DND-41 (cell line): Measurements from ENCODE around the gene MAST4.

Experiments used
- ATAC-seq: fragments of 200-7000 bp; cut with Tn5 transposase; 3 replicates; pipeline ENCODE4 v1.9.1; 2021; ENCODE audit warnings: low read depth; ENCODE audit not compliant: insufficient read depth
- DNase-seq: peaks from one replicate; pipeline ENCODE4 v3.0.0-alpha.2; 2020
- H2AFZ ChIP-seq: 2 replicates; pipeline ENCODE4 v1.6.0; 2012; ENCODE audit warnings: low read depth, low read length
- H3K27ac ChIP-seq: 2 replicates; pipeline ENCODE4 v1.5.1; 2012; ENCODE audit warnings: low read length, inconsistent platforms
- H3K27me3 ChIP-seq: fragments of 200-600 bp; sonication (generic); 2 replicates; pipeline ENCODE4 v1.6.0; 2012; ENCODE audit warnings: low read length, mild to moderate bottlenecking, inconsistent platforms; ENCODE audit not compliant: insufficient read depth, poor library complexity
- H3K36me3 ChIP-seq: 2 replicates; pipeline ENCODE4 v1.5.1; 2012; ENCODE audit warnings: low read length, inconsistent platforms; ENCODE audit not compliant: insufficient read depth
- H3K4me1 ChIP-seq: 2 replicates; pipeline ENCODE4 v1.5.1; 2012; ENCODE audit warnings: mild to moderate bottlenecking, low read length; ENCODE audit not compliant: insufficient read depth
- H3K4me2 ChIP-seq: 2 replicates; pipeline ENCODE4 v1.6.0; 2012; ENCODE audit warnings: mild to moderate bottlenecking, moderate library complexity, low read length, inconsistent platforms; ENCODE audit not compliant: insufficient read depth
- H3K4me3 ChIP-seq, 2 experiments: fragments of 200-600 bp in 1 of 2; shearing (Covaris generic) in 1 of 2; 2 replicates each; pipeline ENCODE4 v1.5.1; 2012 to 2016; ENCODE audit warnings: inconsistent platforms in 2 of 2, low read length in 2 of 2, mild to moderate bottlenecking in 2 of 2, low read depth in 1 of 2, moderate library complexity in 1 of 2
- H3K79me2 ChIP-seq: 2 replicates; pipeline ENCODE4 v1.6.0; 2012; ENCODE audit warnings: low read length, inconsistent platforms; ENCODE audit not compliant: insufficient read depth
- H3K9ac ChIP-seq: 2 replicates; pipeline ENCODE4 v1.6.0; 2012; ENCODE audit warnings: low read depth, mild to moderate bottlenecking, inconsistent platforms, low read length, moderate library complexity
- H3K9me3 ChIP-seq: 2 replicates; pipeline ENCODE4 v1.5.1; 2012; ENCODE audit warnings: low read length, moderate library complexity, mild to moderate bottlenecking, inconsistent platforms; ENCODE audit not compliant: insufficient read depth, severe bottlenecking
- H4K20me1 ChIP-seq: 2 replicates; pipeline ENCODE4 v1.6.0; 2012; ENCODE audit warnings: low read length; ENCODE audit not compliant: insufficient read depth
- CTCF ChIP-seq: IDR thresholded peaks from 2 replicates; pipeline ENCODE4 v1.5.1; 2012; ENCODE audit warnings: borderline replicate concordance, low read length, moderate library complexity, mild to moderate bottlenecking; ENCODE audit not compliant: poor library complexity, severe bottlenecking; ENCODE audit errors: extremely low read depth
- EZH2 ChIP-seq: IDR thresholded peaks from 3 replicates; pipeline ENCODE4 v1.6.1; 2012; ENCODE audit warnings: borderline replicate concordance, low read depth, mild to moderate bottlenecking, moderate library complexity, low read length, inconsistent platforms; ENCODE audit not compliant: severe bottlenecking

MAST4 gene

GRCh38 chr5:67118050-67118620 lies 521.9 kb downstream of the MAST4 start:
- ATAC-seq, result no peak
- no peak for TF ChIP-seq CTCF
- TF ChIP-seq EZH2, result no peak
- no peak overlapping the region for H3K9ac ChIP-seq
- H2AFZ ChIP-seq, result no peak overlapping the region
- no peak overlapping the region for H3K4me2 ChIP-seq
- H4K20me1 ChIP-seq, result no peaks in the 10 kb centered on the region
- peaks cover 17% of the 10 kb centered on the region for H3K36me3 ChIP-seq
- no peaks in the 10 kb centered on the region for H3K9me3 ChIP-seq
- H3K4me1 ChIP-seq, result no peaks in the 10 kb centered on the region
- no peaks in the 10 kb centered on the region for H3K27me3 ChIP-seq
- H3K4me3 ChIP-seq, result no peak overlapping the region
- no peaks in the 10 kb centered on the region for H3K79me2 ChIP-seq
- H3K27ac ChIP-seq, result no peak overlapping the region
- no peak for DNase-seq

GRCh38 chr5:67119010-67119409 lies 522.8 kb downstream of the MAST4 start:
- no peak for DNase-seq

GRCh38 chr5:67120032-67120431 lies 523.8 kb downstream of the MAST4 start:
- H3K36me3 ChIP-seq, result peaks cover 12% of the 10 kb centered on the region; the same call in 1 of the 2 replicates
- TF ChIP-seq CTCF, result no peak
- TF ChIP-seq EZH2, result no peak
- no peaks in the 10 kb centered on the region for H3K4me1 ChIP-seq
- no peak overlapping the region for H2AFZ ChIP-seq
- H3K9ac ChIP-seq, result no peak overlapping the region
- no peak overlapping the region for H3K27ac ChIP-seq
- ATAC-seq, result no peak
- no peak overlapping the region for H3K4me2 ChIP-seq
- H3K79me2 ChIP-seq, result no peaks in the 10 kb centered on the region
- H4K20me1 ChIP-seq, result no peaks in the 10 kb centered on the region
- H3K4me3 ChIP-seq, result no peak overlapping the region
- no peak for DNase-seq
- no peaks in the 10 kb centered on the region for H3K9me3 ChIP-seq
- H3K27me3 ChIP-seq, result no peaks in the 10 kb centered on the region

More at GRCh38 chr5:67119010-67119409, 522.8 kb downstream of the MAST4 start:
- Histone ChIP-seq H3K27ac (no peak overlapping the region), H3K9ac (no peak overlapping the region), H2AFZ (no peak overlapping the region), H3K4me2 (no peak overlapping the region), H4K20me1 (no peaks in the 10 kb centered on the region), H3K36me3 (peaks cover 15% of the 10 kb centered on the region), H3K4me1 (no peaks in the 10 kb centered on the region), H3K79me2 (no peaks in the 10 kb centered on the region), H3K4me3 (no peak overlapping the region), H3K9me3 (no peaks in the 10 kb centered on the region), H3K27me3 (no peaks in the 10 kb centered on the region)
- TF ChIP-seq EZH2, result no peak
- no peak for TF ChIP-seq CTCF
- ATAC-seq, result no peak

- Histone ChIP-seq H3K4me3 (no peak overlapping the region), H3K36me3 (peaks cover 9% of the 10 kb centered on the region; the same call in 1 of the 2 replicates), H3K27me3 (no peaks in the 10 kb centered on the region), H3K9me3 (no peaks in the 10 kb centered on the region), H3K4me2 (no peak overlapping the region), H3K27ac (no peak overlapping the region), H3K4me1 (no peaks in the 10 kb centered on the region), H3K9ac (no peak overlapping the region), H2AFZ (no peak overlapping the region), H3K79me2 (no peaks in the 10 kb centered on the region), H4K20me1 (no peaks in the 10 kb centered on the region)
- DNase-seq (no peak), ATAC-seq (no peak)
- no peak for TF ChIP-seq EZH2
- no peak for TF ChIP-seq CTCF
Measured at GRCh38 chr5:67123819-67124218, 527.6 kb downstream of the MAST4 start.
